Ishikawa (cell line): ENCODE results near the gene RTKN.

Source experiments
- CEBPB ChIP-seq: IDR thresholded peaks from 2 replicates; pipeline ENCODE4 v1.6.1; 2012
- CREB1 ChIP-seq: IDR thresholded peaks from 2 replicates; pipeline ENCODE4 v1.6.1; 2012; ENCODE audit warnings: low read depth
- EGR1 ChIP-seq: IDR thresholded peaks from 2 replicates; pipeline ENCODE4 v1.6.1; 2012
- EP300 ChIP-seq: IDR thresholded peaks from 2 replicates; pipeline ENCODE4 v1.6.1; 2012; ENCODE audit warnings: borderline replicate concordance
- FOXM1 ChIP-seq: IDR thresholded peaks from 2 replicates; pipeline ENCODE4 v1.6.1; 2012; ENCODE audit warnings: low read depth, borderline replicate concordance
- MAX ChIP-seq: IDR thresholded peaks from 2 replicates; pipeline ENCODE4 v1.6.1; 2012
- NFIC ChIP-seq: IDR thresholded peaks from 2 replicates; pipeline ENCODE4 v1.6.1; 2012
- RAD21 ChIP-seq: IDR thresholded peaks from 2 replicates; pipeline ENCODE4 v1.6.1; 2012; ENCODE audit warnings: low read depth
- REST ChIP-seq: IDR thresholded peaks from 2 replicates; pipeline ENCODE4 v1.6.1; 2012; ENCODE audit warnings: low read depth, mild to moderate bottlenecking
- TAF1 ChIP-seq: IDR thresholded peaks from 2 replicates; pipeline ENCODE4 v1.6.1; 2012; ENCODE audit warnings: low read depth, mild to moderate bottlenecking
- TCF12 ChIP-seq: IDR thresholded peaks from 2 replicates; pipeline ENCODE4 v1.6.1; 2012; ENCODE audit warnings: low read depth
- TEAD4 ChIP-seq: IDR thresholded peaks from 2 replicates; pipeline ENCODE4 v1.6.1; 2012
- YY1 ChIP-seq: IDR thresholded peaks from 2 replicates; pipeline ENCODE4 v1.6.1; 2012; ENCODE audit warnings: low read depth
- ZBTB7A ChIP-seq: IDR thresholded peaks from 2 replicates; pipeline ENCODE4 v1.6.1; 2012; ENCODE audit warnings: low read depth
- TF ChIP-seq, protein P1 (sequence below): IDR thresholded peaks from 2 replicates; pipeline ENCODE4 v1.6.1; 2012

The RTKN gene

GRCh38 chr2:74426181-74426758 lies 15.5 kb downstream of the RTKN start:
- TF ChIP-seq EP300 (no peak), RAD21 (no peak), CEBPB (no peak), EGR1 (no peak), TEAD4 (no peak), CREB1 (no peak), REST (no peak), MAX (no peak), FOXM1 (no peak), YY1 (no peak), TAF1 (no peak), TCF12 (no peak), NFIC (no peak), ZBTB7A (no peak)
- TF ChIP-seq, protein P1, sequence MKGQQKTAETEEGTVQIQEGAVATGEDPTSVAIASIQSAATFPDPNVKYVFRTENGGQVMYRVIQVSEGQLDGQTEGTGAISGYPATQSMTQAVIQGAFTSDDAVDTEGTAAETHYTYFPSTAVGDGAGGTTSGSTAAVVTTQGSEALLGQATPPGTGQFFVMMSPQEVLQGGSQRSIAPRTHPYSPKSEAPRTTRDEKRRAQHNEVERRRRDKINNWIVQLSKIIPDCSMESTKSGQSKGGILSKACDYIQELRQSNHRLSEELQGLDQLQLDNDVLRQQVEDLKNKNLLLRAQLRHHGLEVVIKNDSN = no peak

DNA sequence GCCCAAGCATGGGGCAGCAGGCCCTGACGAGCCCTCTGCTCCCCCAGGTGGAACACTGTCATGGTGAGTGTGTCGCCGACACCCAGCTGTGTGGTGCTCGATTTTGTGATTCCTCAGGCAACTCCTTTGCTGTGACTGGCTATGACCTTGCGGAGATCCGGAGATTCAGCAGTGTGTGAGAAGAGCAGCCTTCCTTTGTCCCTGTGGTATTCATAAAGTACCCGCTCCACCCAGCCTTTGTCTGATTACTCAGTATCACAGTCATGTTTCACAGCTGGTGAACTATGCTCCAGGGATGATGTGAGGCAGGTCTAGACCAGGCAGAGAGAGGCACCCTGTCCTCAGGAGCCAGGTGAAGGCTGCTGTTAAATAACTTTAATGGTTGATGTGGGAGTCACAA lies 16.2 kb downstream of the RTKN start:
- TF ChIP-seq TCF12 = no peak
- no peak for TF ChIP-seq FOXM1
- TF ChIP-seq EP300 = no peak
- no peak for TF ChIP-seq NFIC
- no peak for TF ChIP-seq YY1
- no peak for TF ChIP-seq CEBPB
- TF ChIP-seq RAD21 = no peak
- TF ChIP-seq, protein P1 = no peak
- TF ChIP-seq EGR1 = no peak
- TF ChIP-seq TEAD4 = no peak
- TF ChIP-seq TAF1 = no peak
- no peak for TF ChIP-seq REST

DNA sequence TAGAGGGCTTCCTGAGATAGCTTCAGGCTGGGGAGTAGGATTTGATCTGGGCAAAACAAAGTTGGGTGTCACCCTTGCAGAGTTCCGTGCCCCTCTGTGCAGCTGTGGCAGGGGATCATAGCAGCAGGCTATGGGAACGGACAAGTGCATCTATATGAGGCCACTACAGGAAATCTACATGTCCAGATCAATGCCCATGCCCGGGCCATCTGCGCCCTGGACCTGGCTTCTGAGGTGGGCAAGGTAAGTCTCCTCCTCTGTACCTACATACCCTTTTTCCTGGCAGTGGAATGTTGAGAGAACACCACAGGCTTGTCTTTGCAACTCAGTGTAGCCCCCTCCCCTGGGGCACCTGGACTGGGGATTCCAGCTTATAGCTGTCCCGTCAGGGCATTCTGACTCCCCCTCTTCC lies 16.7 kb downstream of the RTKN start:
- TF ChIP-seq YY1 = no peak
- TF ChIP-seq TEAD4 = no peak
- TF ChIP-seq, protein P1 = no peak
- TF ChIP-seq TCF12 = no peak
- no peak for TF ChIP-seq ZBTB7A
- no peak for TF ChIP-seq TAF1
- TF ChIP-seq MAX = no peak
- no peak for TF ChIP-seq EGR1
- TF ChIP-seq EP300 = no peak
- TF ChIP-seq CEBPB = no peak
- TF ChIP-seq NFIC = no peak
- TF ChIP-seq CREB1 = no peak
- no peak for TF ChIP-seq FOXM1
- no peak for TF ChIP-seq REST
- TF ChIP-seq RAD21 = no peak
